H1 (cell line): ENCODE measurements around the gene TMEM108. TPM values are rescaled to one million over a fixed set of nuclear protein-coding genes. Genes with fewer than 3 reads are reported as not detected.

Experiments
- BCL11A ChIP-seq, 2 experiments: IDR thresholded peaks; one replicate each; pipeline ENCODE4 v1.6.1; 2011; ENCODE audit warnings: low read depth in 2 of 2, low read length in 2 of 2, mild to moderate bottlenecking in 2 of 2
- CHD1 ChIP-seq: IDR thresholded peaks from 2 replicates; pipeline ENCODE4 v1.6.1; 2012; ENCODE audit warnings: low read depth, low read length, improper control_type of control experiment
- CHD2 ChIP-seq: IDR thresholded peaks from 2 replicates; pipeline ENCODE4 v1.6.1; 2012; ENCODE audit warnings: low read length, improper control_type of control experiment
- MAX ChIP-seq: IDR thresholded peaks from 2 replicates; pipeline ENCODE4 v1.6.1; 2012; ENCODE audit warnings: inconsistent platforms
- RAD21 ChIP-seq, 2 experiments: IDR thresholded peaks in 1 of 2; conservative IDR thresholded peaks in 1 of 2; 2 replicates each; pipeline ENCODE4 v1.6.1; 2011; ENCODE audit warnings: low read depth in 2 of 2, low read length in 2 of 2, improper control_type of control experiment in 1 of 2, inconsistent platforms in 1 of 2, mild to moderate bottlenecking in 1 of 2, moderate library complexity in 1 of 2
- SAP30 ChIP-seq: fragments of 300-600 bp; sonication (generic); IDR thresholded peaks from 2 replicates; pipeline ENCODE4 v1.7.1; 2012; ENCODE audit warnings: low read length, moderate library complexity, mild to moderate bottlenecking, inconsistent platforms; ENCODE audit not compliant: insufficient read depth, insufficient replicate concordance
- polyA plus RNA-seq, 7 experiments: library from polyadenylated mRNA; depleted of rRNA in 3 of 7; stranded (reverse) in 5 of 7; unstranded in 2 of 7; fragments of >200 nt in 5 of 7; fragments of 200-250 nt in 2 of 7; gene quantifications; 1 replicate in 5 of 7; 2 replicates in 1 of 7; 4 replicates in 1 of 7; pipeline versions ENCODE4 v1.2.1 to v1.2.3, GENCODE V29; 2011 to 2013; ENCODE audit warnings: missing spikeins in 2 of 7, mixed read lengths in 2 of 7
- total RNA-seq: library from RNA; stranded (reverse); fragmentation: NEBNext Ultra II Directional; extraction: Animal tissue kit (Norgen Biotek cat#: 25700); gene quantifications from 2 replicates; pipeline ENCODE4 v1.2.1, GENCODE V29; 2021

The TMEM108 gene
- total and polyA plus RNA-seq, 2 of the 8 experiments (the other 6 are each of a cell fraction or from before 2014, with no cell fraction given): 14.3 to 16.2 TPM

DNA sequence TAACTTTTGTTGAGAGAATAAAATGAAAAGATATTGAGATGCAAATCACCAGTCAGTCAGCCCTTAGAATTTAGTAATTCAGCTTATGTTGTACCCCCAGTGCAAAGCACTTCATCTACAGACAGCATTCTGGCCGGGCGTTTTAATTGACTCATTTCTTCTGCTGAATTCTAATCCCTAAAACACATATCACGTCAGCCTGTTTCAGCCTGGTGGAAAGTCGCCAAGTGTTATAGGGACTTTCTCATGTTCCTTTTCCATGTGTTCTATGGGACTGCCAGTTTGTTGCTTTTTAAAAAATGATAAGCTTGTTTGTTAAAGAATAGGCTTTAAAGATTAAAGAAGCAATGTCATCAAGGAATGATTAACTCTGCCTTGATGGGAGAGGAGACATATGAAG is 192.0 kb downstream of the TMEM108 start (continued):
- TF ChIP-seq MAX: no peak
- TF ChIP-seq SAP30: no peak
- no peak for TF ChIP-seq CHD2
- no peak for TF ChIP-seq RAD21 (IDR thresholded peaks at IDR 0.05 in 1 of 2, conservative IDR thresholded peaks at IDR 0.05 in 1 of 2; ENCODE audit: low read depth in 2 of 2, low read length in 2 of 2)
- TF ChIP-seq BCL11A (IDR thresholded peaks at IDR 0.05; ENCODE audit: low read depth in 2 of 2, low read length in 2 of 2): no peak
- TF ChIP-seq CHD1: no peak
